Measurements from ENCODE around the gene SLC43A2.

The SLC43A2 gene

GRCh38 chr17:1621273-1621954 lies 7.2 kb downstream of the SLC43A2 start:
- no peak for DNase-seq

- DNase-seq: no peak
These were observed 8.1 kb downstream of the SLC43A2 start for GRCh38 chr17:1620486-1620885.

GRCh38 chr17:1617620-1618174 lies 10.9 kb downstream of the SLC43A2 start:
- peak; percentile 21 for DNase-seq

GRCh38 chr17:1616101-1616500 lies 12.5 kb downstream of the SLC43A2 start:
- DNase-seq: no peak

GRCh38 chr17:1612400-1612799 lies 16.2 kb downstream of the SLC43A2 start:
- DNase-seq: no peak

GRCh38 chr17:1611715-1612114 lies 16.9 kb downstream of the SLC43A2 start:
- no peak for DNase-seq

- no peak for DNase-seq
These were observed 20.0 kb downstream of the SLC43A2 start for GRCh38 chr17:1608676-1609075.

GRCh38 chr17:1607971-1608320 lies 20.7 kb downstream of the SLC43A2 start:
- no peak for DNase-seq

GRCh38 chr17:1606352-1606985 lies 22.2 kb downstream of the SLC43A2 start:
- no peak for DNase-seq

GRCh38 chr17:1605681-1606351 lies 22.8 kb downstream of the SLC43A2 start:
- DNase-seq: no peak

- no peak for DNase-seq
These were observed 23.7 kb downstream of the SLC43A2 start for GRCh38 chr17:1604831-1605528.

- DNase-seq: no peak
These were observed 27.1 kb downstream of the SLC43A2 start for GRCh38 chr17:1601571-1601970.

- DNase-seq: no peak
These were observed 30.1 kb downstream of the SLC43A2 start for GRCh38 chr17:1598399-1599095.

- DNase-seq: no peak
These were observed 30.7 kb downstream of the SLC43A2 start for GRCh38 chr17:1597861-1598342.

- DNase-seq: no peak
These were observed 35.1 kb downstream of the SLC43A2 start for GRCh38 chr17:1593630-1593931.

- no peak for DNase-seq
These were observed 35.6 kb downstream of the SLC43A2 start for GRCh38 chr17:1592751-1593629.

- DNase-seq: no peak
These were observed 37.1 kb downstream of the SLC43A2 start for GRCh38 chr17:1591474-1592090.

GRCh38 chr17:1590747-1591473 lies 37.7 kb downstream of the SLC43A2 start:
- DNase-seq: no peak

GRCh38 chr17:1590029-1590746 lies 38.4 kb downstream of the SLC43A2 start:
- DNase-seq: peak; percentile 58
